Measurements from ENCODE around the gene TVP23C.
"Not testable (repeated sequence)": the region's sequence is repeated elsewhere in the genome, so short reads cannot be mapped to it uniquely, and the experiment has no call there.

The TVP23C gene

DNA sequence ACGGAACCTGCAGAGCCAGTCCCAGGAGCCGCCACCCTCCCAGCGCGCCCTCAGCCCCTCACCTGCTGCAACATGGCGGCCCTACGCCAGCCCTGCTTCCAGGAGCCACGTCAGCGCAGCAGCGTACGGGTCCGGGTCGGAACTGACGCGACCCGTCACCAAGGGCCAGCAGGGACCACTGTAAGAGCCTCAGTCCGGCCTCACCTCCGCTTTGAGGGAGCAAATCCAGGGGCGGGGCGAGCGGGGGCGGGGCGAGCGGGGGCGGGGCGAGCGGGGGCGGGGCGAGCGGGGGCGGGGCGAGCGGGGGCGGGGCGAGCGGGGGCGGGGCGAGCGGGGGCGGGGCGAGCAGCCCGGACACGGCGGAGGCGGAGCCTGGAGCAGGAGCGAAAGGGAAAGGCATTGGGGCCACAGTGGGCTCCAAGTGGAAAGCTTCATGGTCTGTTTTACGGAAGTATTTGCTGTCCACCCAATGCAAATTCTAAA lies at the start of gene TVP23C:
TSS of gene TVP23C (minus strand) at position 109 of the 483 bp plus-strand sequence. CDS start at position 74, 35 bp downstream.
- H3K4me3 ChIP-seq (ENCODE audit: low read length): peak within 1 kb of the TSS; percentile 77
- DNase-seq (ENCODE audit: low read depth): peak; percentile 65

DNA sequence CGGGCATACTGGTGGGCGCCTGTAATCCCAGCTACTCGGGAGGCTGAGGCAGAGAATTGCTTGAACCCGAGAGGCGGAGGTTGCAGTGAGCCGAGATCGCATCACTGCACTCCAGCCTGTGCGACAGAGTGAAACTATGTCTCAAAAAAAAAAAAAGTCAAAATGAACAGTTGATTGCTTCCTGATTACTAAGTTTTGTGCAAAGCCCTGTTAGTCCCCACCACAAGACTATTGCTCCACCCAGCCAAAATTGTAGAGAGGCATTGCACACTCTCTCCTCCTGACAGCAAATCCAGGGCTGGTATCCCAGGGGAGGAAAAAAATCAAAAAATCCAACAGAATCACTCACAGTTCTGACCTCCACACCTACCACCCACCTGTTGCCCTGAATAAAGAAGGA lies 29.7 kb upstream of the TVP23C start:
- not testable (repeated sequence) for H3K4me3 ChIP-seq (ENCODE audit: low read length); DNase-seq (ENCODE audit: low read depth)

DNA sequence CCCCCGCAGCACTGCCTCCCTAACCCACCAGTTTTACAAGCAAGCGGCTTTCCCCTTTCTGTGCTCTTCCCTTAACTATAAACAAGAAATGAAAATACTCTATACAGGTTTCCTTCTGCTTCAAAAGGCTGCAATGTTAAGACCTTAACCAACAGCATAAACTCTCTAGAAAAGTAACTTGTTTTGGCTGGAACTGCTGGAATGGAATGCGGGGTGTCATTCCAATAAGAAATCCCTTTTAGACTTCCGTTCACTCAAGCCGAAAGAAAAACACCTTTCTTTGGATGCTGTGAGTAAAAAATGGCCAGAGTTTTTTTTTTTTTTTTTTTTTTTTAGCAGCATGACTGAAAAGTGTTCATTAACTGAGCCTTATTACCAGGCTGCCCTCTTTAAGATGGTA lies 28.7 kb upstream of the TVP23C start:
- H3K4me3 ChIP-seq (ENCODE audit: low read length); DNase-seq (ENCODE audit: low read depth): not testable (repeated sequence)

GRCh38 chr17:15590844-15591243 lies 27.6 kb upstream of the TVP23C start:
- DNase-seq (ENCODE audit: low read depth); H3K4me3 ChIP-seq (ENCODE audit: low read length): not testable (repeated sequence)

- DNase-seq (ENCODE audit: low read depth); H3K4me3 ChIP-seq (ENCODE audit: low read length): not testable (repeated sequence)
Observed at GRCh38 chr17:15589544-15590536, 26.6 kb upstream of the TVP23C start.

- not testable (repeated sequence) for H3K4me3 ChIP-seq (ENCODE audit: low read length); DNase-seq (ENCODE audit: low read depth)
Observed at GRCh38 chr17:15588017-15588416, 24.7 kb upstream of the TVP23C start.

- not testable (repeated sequence) for H3K4me3 ChIP-seq (ENCODE audit: low read length); DNase-seq (ENCODE audit: low read depth)
Observed at GRCh38 chr17:15583313-15583712, 20.0 kb upstream of the TVP23C start.

- H3K4me3 ChIP-seq (ENCODE audit: low read length); DNase-seq (ENCODE audit: low read depth): not testable (repeated sequence)
Observed at GRCh38 chr17:15581462-15581861, 18.2 kb upstream of the TVP23C start.

- not testable (repeated sequence) for DNase-seq (ENCODE audit: low read depth); H3K4me3 ChIP-seq (ENCODE audit: low read length)
Observed at GRCh38 chr17:15576848-15577247, 13.6 kb upstream of the TVP23C start.

- not testable (repeated sequence) for H3K4me3 ChIP-seq (ENCODE audit: low read length); DNase-seq (ENCODE audit: low read depth)
Observed at GRCh38 chr17:15574660-15575059, 11.4 kb upstream of the TVP23C start.

DNA sequence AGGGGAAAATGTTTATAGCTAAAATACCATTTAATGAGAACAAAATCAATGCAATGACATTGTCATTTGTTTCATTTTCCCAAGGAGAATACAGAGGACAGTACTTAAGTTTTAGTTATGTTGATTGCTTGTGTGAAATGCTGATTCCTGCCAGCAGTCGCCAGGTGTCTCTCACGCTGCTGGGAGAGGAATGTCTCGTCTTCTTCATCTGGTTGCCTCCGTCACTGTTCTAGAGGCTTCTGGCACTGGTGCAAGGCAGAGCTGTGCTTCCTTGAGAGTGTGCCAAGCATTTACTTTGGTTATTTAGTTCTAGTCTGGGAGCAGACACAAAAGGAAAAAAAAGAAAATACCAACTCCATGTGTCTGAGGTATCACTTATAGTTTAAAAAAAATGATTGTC lies 10.6 kb upstream of the TVP23C start:
- peak; percentile 51 for DNase-seq (ENCODE audit: low read depth)
- H3K4me3 ChIP-seq (ENCODE audit: low read length): not testable (repeated sequence)

DNA sequence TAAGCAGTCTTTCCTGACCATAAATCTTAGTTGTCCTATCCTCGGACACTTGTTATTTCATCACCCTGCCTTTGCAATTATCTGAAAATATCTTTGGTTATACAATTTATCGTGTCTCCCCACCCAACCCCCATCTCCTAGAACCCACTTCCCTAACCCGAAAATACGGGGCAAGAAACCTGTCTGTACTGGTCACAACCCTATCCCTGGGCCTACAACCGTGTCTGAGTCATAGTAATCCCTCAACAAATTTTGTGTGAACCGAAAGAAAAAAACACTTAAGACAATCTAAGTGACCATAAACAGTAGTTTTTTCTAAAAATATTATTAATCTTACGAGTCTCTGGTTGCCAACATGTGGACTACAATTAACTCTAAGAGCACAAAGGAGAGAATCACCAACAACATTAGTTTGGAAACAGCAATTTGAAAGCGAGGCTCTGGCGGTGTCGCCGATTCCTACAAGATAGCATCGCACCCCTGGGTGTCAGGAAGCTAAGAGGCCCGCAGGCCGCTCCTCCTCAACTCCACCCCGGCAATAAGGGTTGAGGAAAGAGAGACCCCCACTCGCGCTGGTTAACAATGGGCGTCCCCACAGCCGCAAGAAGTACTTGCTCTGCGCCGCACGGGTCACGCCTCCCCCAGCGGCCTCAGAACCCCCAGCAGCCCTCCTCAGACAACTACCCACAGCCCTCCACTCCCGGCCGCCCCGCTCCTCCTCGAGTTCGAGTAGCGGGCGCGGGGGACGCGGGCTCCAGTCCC lies 489 bp downstream of the TVP23C start:
- not testable (repeated sequence) for DNase-seq (ENCODE audit: low read depth)
- peak overlapping the region; percentile 77 for H3K4me3 ChIP-seq (ENCODE audit: low read length)

- DNase-seq (ENCODE audit: low read depth); H3K4me3 ChIP-seq (ENCODE audit: low read length): not testable (repeated sequence)
Observed at GRCh38 chr17:15561439-15561838, 1.8 kb downstream of the TVP23C start.

DNA sequence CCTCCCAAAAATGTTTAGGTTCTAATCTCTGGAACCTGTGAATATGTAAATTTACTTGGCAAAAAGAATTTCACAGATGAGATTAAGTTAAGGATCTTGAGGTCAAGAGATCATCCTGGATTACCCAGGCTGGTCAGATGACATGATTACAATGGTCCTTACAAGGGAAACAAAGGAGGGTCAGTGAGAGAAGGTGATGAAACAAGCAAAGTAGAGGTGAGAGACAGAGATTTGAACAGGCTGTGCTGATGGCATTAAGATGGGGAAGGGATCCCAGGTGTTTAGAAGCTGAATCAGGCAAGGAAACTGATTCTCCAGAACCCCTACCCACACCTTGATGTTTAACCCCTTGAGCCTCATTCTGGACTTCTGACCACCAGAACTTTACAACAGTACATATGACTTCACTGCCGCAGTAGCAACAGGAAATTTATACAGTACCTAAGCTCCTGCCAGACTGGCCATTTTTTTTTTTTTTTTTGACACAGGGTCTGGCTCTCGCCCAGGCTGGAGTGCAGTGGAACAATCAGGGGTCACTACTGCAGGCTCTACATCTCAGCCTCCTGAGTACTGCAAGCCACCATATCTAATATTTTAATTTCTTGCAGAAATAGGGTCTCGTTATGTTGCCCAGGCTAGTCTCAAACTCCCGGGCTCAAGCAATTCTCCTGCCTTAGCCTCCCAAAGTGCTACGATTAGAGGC lies 4.7 kb downstream of the TVP23C start:
- not testable (repeated sequence) for H3K4me3 ChIP-seq (ENCODE audit: low read length); DNase-seq (ENCODE audit: low read depth)

DNA sequence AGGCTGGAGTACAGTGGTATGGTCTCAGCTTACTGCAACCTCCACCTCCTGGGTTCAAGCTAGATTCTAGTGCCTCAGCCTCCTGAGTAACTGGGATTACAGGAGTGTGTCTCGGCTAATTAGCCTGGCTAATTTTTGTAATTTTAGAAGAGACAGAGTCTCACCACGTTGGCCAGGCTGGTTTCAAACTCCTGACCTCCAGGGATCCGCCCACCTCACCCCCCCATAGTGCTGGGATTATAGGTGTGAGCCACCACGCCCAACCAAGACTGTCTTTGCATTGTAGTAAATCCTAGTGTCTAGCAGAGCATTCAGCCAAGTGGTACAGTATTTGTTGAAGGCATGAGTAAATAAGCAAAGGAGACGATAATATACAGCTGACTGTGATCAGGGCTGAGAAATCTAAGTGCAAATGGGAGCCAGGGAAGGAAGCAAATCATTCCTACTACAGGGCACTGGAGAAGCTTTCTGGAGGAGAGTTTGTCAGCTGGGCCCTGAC lies 5.9 kb downstream of the TVP23C start:
- H3K4me3 ChIP-seq (ENCODE audit: low read length): not testable (repeated sequence)

DNA sequence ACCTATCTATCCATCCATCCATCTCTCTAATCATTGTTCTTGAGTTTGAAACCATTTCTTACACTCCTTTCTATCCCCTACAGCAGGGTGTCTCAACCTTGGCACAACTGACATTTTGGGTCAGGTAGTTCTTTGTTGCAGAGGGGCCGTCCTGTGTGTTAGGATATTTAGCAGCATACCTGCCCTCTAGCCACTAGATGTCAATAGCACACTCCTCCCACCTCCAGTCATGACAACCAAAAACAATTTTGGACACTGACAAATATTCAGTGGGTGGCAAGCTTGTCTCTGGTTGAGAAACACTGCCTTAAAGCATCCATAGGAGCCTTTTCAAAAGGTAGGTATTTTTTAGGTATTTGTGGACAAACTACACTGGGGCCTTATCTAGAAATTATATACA lies 10.4 kb downstream of the TVP23C start:
- H3K4me3 ChIP-seq (ENCODE audit: low read length); DNase-seq (ENCODE audit: low read depth): not testable (repeated sequence)

More for the DNA sequence above, 5.9 kb downstream of the TVP23C start:
- DNase-seq (ENCODE audit: low read depth): not testable (repeated sequence)

- DNase-seq (ENCODE audit: low read depth); H3K4me3 ChIP-seq (ENCODE audit: low read length): not testable (repeated sequence)
Observed at GRCh38 chr17:15549552-15549951, 13.7 kb downstream of the TVP23C start.

DNA sequence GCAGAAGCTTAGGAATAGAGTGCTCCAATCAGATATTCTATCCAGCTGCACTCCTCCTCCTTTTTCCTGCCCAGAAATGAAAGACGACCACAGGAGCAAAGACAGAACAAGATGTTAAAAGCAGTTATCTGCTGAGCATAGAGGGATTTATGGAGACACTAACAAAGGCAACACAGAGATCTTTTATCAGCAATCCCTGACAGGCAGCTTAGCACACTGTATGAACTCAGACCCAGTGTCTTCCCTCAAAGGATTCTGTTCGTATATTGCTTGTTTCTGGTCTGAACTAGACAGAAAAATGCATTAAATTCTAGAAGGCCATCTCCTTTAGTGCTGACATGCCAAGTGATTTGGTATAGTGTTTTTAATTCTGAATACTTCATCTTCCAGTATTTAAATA lies 16.7 kb downstream of the TVP23C start:
- DNase-seq (ENCODE audit: low read depth); H3K4me3 ChIP-seq (ENCODE audit: low read length): not testable (repeated sequence)

Measured in AG10803 (cell line).